Measurements from ENCODE around the gene ACOX1. TPM values are rescaled to one million over a fixed set of nuclear protein-coding genes. Genes with fewer than 3 reads are reported as not detected.

Gene ACOX1
- polyA plus RNA-seq, 3 donors = 21.6 to 49.7 (median 49.2) TPM

- no peak for TF ChIP-seq CTCF (IDR thresholded peaks at IDR 0.05)
- H3K4me1 Mint-ChIP-seq = peaks cover 13% of the 10 kb centered on the region
- no peak overlapping the region for H3K27ac ChIP-seq (ENCODE audit: low read depth in 1 of 2, low read length in 2 of 2)
- H3K4me2 ChIP-seq (replicated peaks; ENCODE audit: extremely low read depth, low read length, poor library complexity, severe bottlenecking) = peak overlapping the region; percentile 87
- peak overlapping the region; percentile 86 to 89 for H3K4me3 Mint-ChIP-seq
- H3K36me3 Mint-ChIP-seq = peaks cover 26% of the 10 kb centered on the region in 2 donors
- H3K27me3 ChIP-seq (ENCODE audit: control insufficient read depth in 2 of 2, insufficient read depth in 2 of 2, low read length in 2 of 2) = no peaks in the 10 kb centered on the region
- intact Hi-C loops (cut with micrococcal nuclease) = loop anchor here in 1 of 2 donors (5.0 kb wide), 1 partner anchor 39 kb away; the partner anchor contains the start of gene MRPL38
- peaks cover 0 to 6% (median 2%) of the 10 kb centered on the region in 3 donors for H3K27me3 Mint-ChIP-seq (ENCODE audit: low read depth in 3 of 3)
- no peaks in the 10 kb centered on the region for H4K20me1 ChIP-seq (ENCODE audit: insufficient read depth, low read length)
- no peaks in the 10 kb centered on the region for H3K79me2 ChIP-seq (ENCODE audit: insufficient read depth, low read length)
- peak overlapping the region in 6 of 7 donors; percentile 54 to 90 (median 72) for H3K27ac Mint-ChIP-seq
- no peak overlapping the region for H2AFZ ChIP-seq (ENCODE audit: insufficient read depth, low read depth, low read length, poor library complexity, severe bottlenecking)
- peak overlapping the region; percentile 69 for H3K9ac ChIP-seq (ENCODE audit: insufficient read depth, low read length, poor library complexity, severe bottlenecking)
- peak overlapping the region in 2 of 3 experiments; percentile 24 to 84 for H3K4me3 ChIP-seq (replicated peaks in 1 of 3; ENCODE audit: low read depth in 2 of 3, low read length in 3 of 3)
- no peak for DNase-seq
- H3K4me1 ChIP-seq (ENCODE audit: control insufficient read depth in 1 of 2, insufficient read depth in 2 of 2, low read length in 2 of 2) = peaks cover 11 to 16% of the 10 kb centered on the region in 2 donors
- no peaks in the 10 kb centered on the region for H3K9me3 Mint-ChIP-seq
- 90% methylated on average over 2 of the region's 6 CpGs for WGBS (ENCODE audit: insufficient coverage)
- peaks cover 23 to 33% of the 10 kb centered on the region in 2 donors for H3K36me3 ChIP-seq (replicated peaks in 1 of 2; ENCODE audit: control insufficient read depth in 1 of 2, insufficient read depth in 2 of 2, low read length in 2 of 2)
- H3K9me3 ChIP-seq (replicated peaks in 1 of 2; ENCODE audit: control insufficient read depth in 1 of 2, insufficient read depth in 1 of 2, low read length in 2 of 2) = no peaks in the 10 kb centered on the region
These were observed 37.5 kb downstream of the ACOX1 start for GRCh38 chr17:75941442-75941819.

GRCh38 chr17:75940727-75941441 lies 38.1 kb downstream of the ACOX1 start, which contains the start of gene FBF1:
Gene FBF1, minus strand, starts transcription at chr17:75941042. Its CDS starts 2,893 bp downstream, at chr17:75938149.
- peaks cover 0 to 8% (median 2%) of the 10 kb centered on the region in 3 donors for H3K27me3 Mint-ChIP-seq (ENCODE audit: low read depth in 3 of 3)
- intact Hi-C loops (cut with micrococcal nuclease) = loop anchor here in 1 of 2 donors (5.0 kb wide), 1 partner anchor 39 kb away; the partner anchor contains the start of gene MRPL38
- H3K4me3 Mint-ChIP-seq = peak within 1 kb of the TSS; percentile 86 to 93

More at GRCh38 chr17:75940727-75941441, 38.1 kb downstream of the ACOX1 start, which contains the start of gene FBF1:
- H4K20me1 ChIP-seq (ENCODE audit: insufficient read depth, low read length) = no peaks in the 10 kb centered on the region
- peak within 1 kb of the TSS; percentile 98 for H2AFZ ChIP-seq (ENCODE audit: insufficient read depth, low read depth, low read length, poor library complexity, severe bottlenecking)
- H3K9ac ChIP-seq (ENCODE audit: insufficient read depth, low read length, poor library complexity, severe bottlenecking) = peak within 1 kb of the TSS; percentile 69
- H3K4me3 ChIP-seq (replicated peaks in 1 of 3; ENCODE audit: low read depth in 2 of 3, low read length in 3 of 3) = peak within 1 kb of the TSS; percentile 73 to 84 (median 79)
- TF ChIP-seq CTCF (IDR thresholded peaks at IDR 0.05) = no peak
- Mint-ChIP-seq H3K4me1 (peaks cover 13% of the 10 kb centered on the region), H3K27ac (peak within 1 kb of the TSS; percentile 32 to 90 (median 76)), H3K9me3 (no peaks in the 10 kb centered on the region), H3K36me3 (peaks cover 20 to 21% of the 10 kb centered on the region in 2 donors)
- H3K27me3 ChIP-seq (ENCODE audit: control insufficient read depth in 2 of 2, insufficient read depth in 2 of 2, low read length in 2 of 2) = no peaks in the 10 kb centered on the region
- peak within 1 kb of the TSS in 1 of 2 donors; percentile 54 for H3K27ac ChIP-seq (ENCODE audit: low read depth in 1 of 2, low read length in 2 of 2)
- H3K36me3 ChIP-seq (replicated peaks in 1 of 2; ENCODE audit: control insufficient read depth in 1 of 2, insufficient read depth in 2 of 2, low read length in 2 of 2) = peaks cover 18 to 27% of the 10 kb centered on the region in 2 donors
- peak within 1 kb of the TSS; percentile 87 for H3K4me2 ChIP-seq (replicated peaks; ENCODE audit: extremely low read depth, low read length, poor library complexity, severe bottlenecking)
- under 1% methylated on average over 55 of the region's 63 CpGs for WGBS (ENCODE audit: insufficient coverage)
- peak; percentile 83 to 85 (median 84) for DNase-seq
- peaks cover 11 to 16% of the 10 kb centered on the region in 2 donors for H3K4me1 ChIP-seq (ENCODE audit: control insufficient read depth in 1 of 2, insufficient read depth in 2 of 2, low read length in 2 of 2)
- H3K79me2 ChIP-seq (ENCODE audit: insufficient read depth, low read length) = no peaks in the 10 kb centered on the region
- H3K9me3 ChIP-seq (replicated peaks in 1 of 2; ENCODE audit: control insufficient read depth in 1 of 2, insufficient read depth in 1 of 2, low read length in 2 of 2) = no peaks in the 10 kb centered on the region
